Suprapubic skin (tissue), 3 donors: ENCODE data around the gene UGT2A1.

Experiments
- POLR2AphosphoS5 ChIP-seq, 3 donors: sonication (generic); formaldehyde crosslinking; IDR thresholded peaks; one replicate each; pipeline ENCODE4 v1.6.1; 2017; ENCODE audit warnings: antibody characterized with exemption in 3 of 3
- TF ChIP-seq, protein P1 (sequence below), 2 donors: fragments of 200-600 bp in 1 of 2; fragments of 450-650 bp in 1 of 2; sonication (generic) in 1 of 2; IDR thresholded peaks; one replicate each; pipeline ENCODE4 v1.5.1; 2016 to 2019; ENCODE audit warnings: antibody characterized with exemption in 2 of 2, mild to moderate bottlenecking in 1 of 2, moderate library complexity in 1 of 2

DNA sequence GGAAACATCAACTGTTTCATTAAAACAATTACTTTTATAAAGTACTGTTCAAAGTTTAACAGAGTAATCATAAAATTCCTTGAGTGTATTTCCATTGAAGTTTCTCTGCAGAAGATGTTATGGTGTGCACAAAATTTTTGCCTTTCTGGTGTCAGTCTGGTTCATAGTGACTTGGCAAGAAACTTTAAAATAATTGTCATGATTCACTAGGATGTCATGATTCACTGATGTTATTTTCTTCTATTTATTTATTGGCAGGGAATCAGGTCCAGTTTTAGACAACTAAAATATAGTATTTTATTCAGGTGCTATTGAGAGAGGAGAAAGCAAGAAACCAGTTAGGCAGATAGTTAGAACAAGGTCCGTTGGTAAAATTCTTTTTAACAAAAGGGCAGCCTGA, 3.8 kb downstream of the UGT2A1 start:
- TF ChIP-seq POLR2AphosphoS5 (IDR thresholded peaks at IDR 0.05), result no peak
- TF ChIP-seq, protein P1, sequence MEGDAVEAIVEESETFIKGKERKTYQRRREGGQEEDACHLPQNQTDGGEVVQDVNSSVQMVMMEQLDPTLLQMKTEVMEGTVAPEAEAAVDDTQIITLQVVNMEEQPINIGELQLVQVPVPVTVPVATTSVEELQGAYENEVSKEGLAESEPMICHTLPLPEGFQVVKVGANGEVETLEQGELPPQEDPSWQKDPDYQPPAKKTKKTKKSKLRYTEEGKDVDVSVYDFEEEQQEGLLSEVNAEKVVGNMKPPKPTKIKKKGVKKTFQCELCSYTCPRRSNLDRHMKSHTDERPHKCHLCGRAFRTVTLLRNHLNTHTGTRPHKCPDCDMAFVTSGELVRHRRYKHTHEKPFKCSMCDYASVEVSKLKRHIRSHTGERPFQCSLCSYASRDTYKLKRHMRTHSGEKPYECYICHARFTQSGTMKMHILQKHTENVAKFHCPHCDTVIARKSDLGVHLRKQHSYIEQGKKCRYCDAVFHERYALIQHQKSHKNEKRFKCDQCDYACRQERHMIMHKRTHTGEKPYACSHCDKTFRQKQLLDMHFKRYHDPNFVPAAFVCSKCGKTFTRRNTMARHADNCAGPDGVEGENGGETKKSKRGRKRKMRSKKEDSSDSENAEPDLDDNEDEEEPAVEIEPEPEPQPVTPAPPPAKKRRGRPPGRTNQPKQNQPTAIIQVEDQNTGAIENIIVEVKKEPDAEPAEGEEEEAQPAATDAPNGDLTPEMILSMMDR (IDR thresholded peaks at IDR 0.05), result no peak
